SK-N-SH (cell line): ENCODE data around the gene ZNRF4. TPM values are rescaled to one million over a fixed set of nuclear protein-coding genes. Genes with fewer than 3 reads are reported as not detected.

Source experiments
- CTCF ChIA-PET: fragments of 300-600, 350-600 bp; formaldehyde crosslinking; extraction: SDS; loops from one replicate; lab custom pipeline; 2021; lab: Yijun Ruan, JAX
- POLR2A ChIA-PET: fragments of 350-600 bp; sonication (Branson Sonifier 250); formaldehyde crosslinking; extraction: SDS; loops from one replicate; lab custom pipeline; 2020; ENCODE audit warnings: antibody characterized with exemption, inconsistent platforms; lab: Yijun Ruan, JAX
- DNase-seq: peaks from one replicate; pipeline ENCODE4 v3.0.0; 2012
- H2AFZ ChIP-seq: fragments of 200-600 bp; sonication (generic); 2 replicates; pipeline ENCODE4 v1.8.1; 2016; ENCODE audit warnings: antibody characterized with exemption, mild to moderate bottlenecking, low read depth
- H3F3A ChIP-seq: fragments of 200-600 bp; sonication (generic); replicated peaks from 2 replicates; pipeline ENCODE3; 2016; ENCODE audit warnings: antibody characterized with exemption, mild to moderate bottlenecking; ENCODE audit not compliant: insufficient read depth
- H3K27ac ChIP-seq, 2 experiments: fragments of 200-500 bp in 1 of 2; fragments of 200-600 bp in 1 of 2; sonication (Bioruptor generic) in 1 of 2; sonication (generic), shearing (Covaris generic) in 1 of 2; 2 replicates each; pipeline versions ENCODE4 v1.5.1 to v1.6.1; 2014 to 2016; ENCODE audit warnings: low read depth in 2 of 2, inconsistent platforms in 1 of 2, low read length in 1 of 2, mild to moderate bottlenecking in 1 of 2, mixed read lengths in 1 of 2
- H3K27me3 ChIP-seq: fragments of 200-600 bp; sonication (generic), shearing (Covaris generic); 2 replicates; pipeline ENCODE4 v1.6.1; 2016; ENCODE audit warnings: mixed run types; ENCODE audit not compliant: insufficient read depth
- H3K36me3 ChIP-seq, 2 experiments: fragments of 200-500 bp in 1 of 2; fragments of 200-600 bp in 1 of 2; sonication (Bioruptor generic) in 1 of 2; sonication (generic) in 1 of 2; replicated peaks in 1 of 2; 2 replicates each; pipeline versions ENCODE3 to v1.5.1; 2014 to 2016; ENCODE audit warnings: low read length in 1 of 2, mild to moderate bottlenecking in 1 of 2; ENCODE audit not compliant: insufficient read depth in 2 of 2, control insufficient read depth in 1 of 2
- H3K4me1 ChIP-seq, 2 experiments: fragments of 200-500 bp in 1 of 2; fragments of 200-600 bp in 1 of 2; sonication (Bioruptor generic) in 1 of 2; sonication (generic), shearing (Covaris generic) in 1 of 2; 2 replicates each; pipeline versions ENCODE4 v1.5.1 to v1.6.1; 2014 to 2016; ENCODE audit warnings: low read depth in 1 of 2, low read length in 1 of 2, mixed run types in 1 of 2; ENCODE audit not compliant: insufficient read depth in 2 of 2, control insufficient read depth in 1 of 2
- H3K4me2 ChIP-seq: fragments of 200-600 bp; sonication (generic), shearing (Covaris generic); 2 replicates; pipeline ENCODE4 v1.6.1; 2017; ENCODE audit warnings: mixed run types
- H3K4me3 ChIP-seq, 2 experiments: fragments of 200-500 bp in 1 of 2; fragments of 200-600 bp in 1 of 2; sonication (Bioruptor generic) in 1 of 2; sonication (generic), shearing (Covaris generic) in 1 of 2; 2 replicates each; pipeline versions ENCODE4 v1.5.1 to v1.8.1; 2014 to 2016; ENCODE audit warnings: low read depth in 2 of 2, inconsistent platforms in 1 of 2, low read length in 1 of 2, mild to moderate bottlenecking in 1 of 2, mixed read lengths in 1 of 2, moderate library complexity in 1 of 2
- H3K79me2 ChIP-seq: fragments of 200-600 bp; sonication (generic); 2 replicates; pipeline ENCODE4 v1.8.1; 2017; ENCODE audit warnings: mild to moderate bottlenecking; ENCODE audit not compliant: insufficient read depth
- H3K9ac ChIP-seq: fragments of 200-600 bp; sonication (generic); 2 replicates; pipeline ENCODE4 v1.6.1; 2017; ENCODE audit warnings: mixed run types
- H3K9me2 ChIP-seq: fragments of 200-600 bp; sonication (generic); 2 replicates; pipeline ENCODE4 v1.6.1; 2017; ENCODE audit warnings: mixed run types
- H3K9me3 ChIP-seq: fragments of 200-600 bp; sonication (generic); 2 replicates; pipeline ENCODE4 v1.6.1; 2017; ENCODE audit warnings: mixed run types, mild to moderate bottlenecking, moderate library complexity
- H4K20me1 ChIP-seq: fragments of 200-600 bp; sonication (generic); 2 replicates; pipeline ENCODE4 v1.6.1; 2017; ENCODE audit warnings: mild to moderate bottlenecking, mixed run types; ENCODE audit not compliant: insufficient read depth
- EP300 ChIP-seq, 2 experiments: IDR thresholded peaks; 2 replicates each; pipeline versions ENCODE4 v1.4.0 to v1.6.1; 2012; ENCODE audit warnings: borderline replicate concordance in 1 of 2, low read depth in 1 of 2, low read length in 1 of 2
- FOSL2 ChIP-seq: IDR thresholded peaks from 2 replicates; pipeline ENCODE4 v1.4.0; 2012; ENCODE audit warnings: low read depth, mild to moderate bottlenecking, moderate library complexity, borderline replicate concordance
- FOXJ3 ChIP-seq: sonication (generic); formaldehyde crosslinking; IDR thresholded peaks from 2 replicates; pipeline ENCODE4 v1.5.1; 2020; ENCODE audit warnings: mild to moderate bottlenecking, missing genetic modification reagents
- FOXM1 ChIP-seq: IDR thresholded peaks from 2 replicates; pipeline ENCODE4 v1.4.0; 2012; ENCODE audit warnings: low read depth, mild to moderate bottlenecking
- GABPA ChIP-seq: IDR thresholded peaks from 2 replicates; pipeline ENCODE4 v1.4.0; 2012; ENCODE audit warnings: low read depth, mild to moderate bottlenecking
- GATA2 ChIP-seq: sonication (generic); formaldehyde crosslinking; IDR thresholded peaks from 2 replicates; pipeline ENCODE4 v1.5.0; 2020; ENCODE audit warnings: mild to moderate bottlenecking, missing genetic modification reagents
- IRF3 ChIP-seq: fragments of 150-350 bp; IDR thresholded peaks from 2 replicates; pipeline ENCODE4 v1.6.1; 2016; ENCODE audit warnings: mild to moderate bottlenecking, low read depth, low read length
- MAX ChIP-seq: IDR thresholded peaks from 2 replicates; pipeline ENCODE4 v1.4.0; 2012; ENCODE audit warnings: low read depth
- MEF2A ChIP-seq: IDR thresholded peaks from 2 replicates; pipeline ENCODE4 v1.4.0; 2012; ENCODE audit warnings: low read depth, borderline replicate concordance
- MXI1 ChIP-seq: IDR thresholded peaks from 2 replicates; pipeline ENCODE4 v1.6.1; 2012; ENCODE audit warnings: mild to moderate bottlenecking, low read depth, low read length, improper control_type of control experiment
- NFIC ChIP-seq: IDR thresholded peaks from 2 replicates; pipeline ENCODE4 v1.4.0; 2012; ENCODE audit warnings: borderline replicate concordance
- POLR2AphosphoS5 ChIP-seq: IDR thresholded peaks from 2 replicates; pipeline ENCODE4 v1.6.1; 2012; ENCODE audit warnings: low read depth, low read length
- RAD21 ChIP-seq: IDR thresholded peaks from 2 replicates; pipeline ENCODE4 v1.6.1; 2012; ENCODE audit warnings: mild to moderate bottlenecking, low read length
- RFX5 ChIP-seq: IDR thresholded peaks from 2 replicates; pipeline ENCODE4 v1.6.1; 2012; ENCODE audit warnings: mild to moderate bottlenecking, improper control_type of control experiment, low read length
- RXRA ChIP-seq: IDR thresholded peaks from 2 replicates; pipeline ENCODE4 v1.4.0; 2012; ENCODE audit warnings: low read depth, mild to moderate bottlenecking, borderline replicate concordance
- TCF12 ChIP-seq: IDR thresholded peaks from 2 replicates; pipeline ENCODE4 v1.4.0; 2012
- USF1 ChIP-seq: IDR thresholded peaks from 2 replicates; pipeline ENCODE4 v1.4.0; 2012; ENCODE audit warnings: low read depth, borderline replicate concordance
- WGBS: methylation state at CpG from one replicate; pipeline ENCODE4 v1.1.6; 2017; ENCODE audit warnings: low lambda C conversion rate; 5-methylcytosine and 5-hydroxymethylcytosine counted together
- polyA plus RNA-seq, 3 experiments: library from polyadenylated mRNA; depleted of rRNA; stranded (reverse); fragments of >200 nt; gene quantifications; 2 replicates each; pipeline ENCODE4 v1.2.3, GENCODE V29; 2012

The ZNRF4 gene
- polyA plus RNA-seq, 1 of the 3 experiments (the other 2 are of a cell fraction) = not detected

GRCh38 chr19:5470264-5470671 is 15.1 kb downstream of the ZNRF4 start:
- ChIA-PET CTCF (no interaction called here), POLR2A (no interaction called here)
- H3K9me3 ChIP-seq = no peaks in the 10 kb centered on the region
- H3K79me2 ChIP-seq = no peaks in the 10 kb centered on the region
- H3F3A ChIP-seq = no peaks in the 10 kb centered on the region
- no peak overlapping the region for H3K9ac ChIP-seq
- no peaks in the 10 kb centered on the region for H3K36me3 ChIP-seq
- H3K9me2 ChIP-seq = no peaks in the 10 kb centered on the region
- H3K27me3 ChIP-seq = 0 out of 2 replicates have a peak, but pooled peaks cover 2% of the 10 kb centered on the region
- H4K20me1 ChIP-seq = no peaks in the 10 kb centered on the region
- 70% methylated on average over 9 of the region's 12 CpGs for WGBS
- DNase-seq = no peak
- peaks cover 0 to 10% of the 10 kb centered on the region in 2 experiments; a peak in 1 of 4 replicates for H3K4me1 ChIP-seq
- no peak overlapping the region for H2AFZ ChIP-seq
- H3K4me3 ChIP-seq = no peak overlapping the region
- no peak overlapping the region for H3K4me2 ChIP-seq
- TF ChIP-seq RFX5 = no peak
- no peak for TF ChIP-seq RXRA
- TF ChIP-seq USF1 = no peak
- no peak for TF ChIP-seq GATA2 (CRISPR knock-in tag)
- TF ChIP-seq FOXJ3 (CRISPR knock-in tag) = no peak
- TF ChIP-seq FOSL2 = no peak
- TF ChIP-seq POLR2AphosphoS5 = no peak
- no peak for TF ChIP-seq MAX
- no peak for TF ChIP-seq GABPA
- no peak for TF ChIP-seq RAD21
- no peak for TF ChIP-seq MEF2A
- no peak overlapping the region for H3K27ac ChIP-seq

GRCh38 chr19:5472286-5472685 is 17.1 kb downstream of the ZNRF4 start:
- H4K20me1 ChIP-seq = no peaks in the 10 kb centered on the region
- H3K9me3 ChIP-seq = no peaks in the 10 kb centered on the region
- 72% methylated on average over 16 of the region's 16 CpGs for WGBS
- H3K79me2 ChIP-seq = no peaks in the 10 kb centered on the region
- H3K4me2 ChIP-seq = no peak overlapping the region
- no peak overlapping the region for H3K4me3 ChIP-seq
- ChIA-PET POLR2A (no interaction called here), CTCF (interaction anchor here (0.7 kb wide), 1 partner anchor 258 kb away, joined by 3 read pairs; no protein-coding TSS in a partner anchor)
- no peak for DNase-seq
- no peak overlapping the region for H3K9ac ChIP-seq
- no peak overlapping the region for H2AFZ ChIP-seq
- H3K9me2 ChIP-seq = no peaks in the 10 kb centered on the region
- H3K36me3 ChIP-seq = no peaks in the 10 kb centered on the region
- H3K27ac ChIP-seq = no peak overlapping the region
- peaks cover 0 to 2% of the 10 kb centered on the region in 2 experiments; a peak in 1 of 4 replicates for H3K4me1 ChIP-seq
- H3K27me3 ChIP-seq = peaks cover 19% of the 10 kb centered on the region; the same call in 1 of the 2 replicates
- no peaks in the 10 kb centered on the region for H3F3A ChIP-seq
- TF ChIP-seq TCF12 (no peak), NFIC (no peak), FOXM1 (no peak), IRF3 (no peak), MXI1 (no peak), EP300 (IDR thresholded peaks at IDR 0.05; ENCODE audit: borderline replicate concordance in 1 of 2, low read depth in 1 of 2, low read length in 1 of 2) (no peak)
